OCI-LY7 (cell line): Measurements from ENCODE around the gene ADARB2.

Experiments
- CTCF ChIP-seq: fragments of 200-600 bp; sonication (generic); conservative IDR thresholded peaks from 2 replicates; pipeline ENCODE4 v1.5.1; 2014; ENCODE audit warnings: mild to moderate bottlenecking, antibody characterized with exemption, low read length, moderate library complexity, mixed read lengths
- EZH2phosphoT487 ChIP-seq: fragments of 200-600 bp; sonication (generic); IDR thresholded peaks from 2 replicates; pipeline ENCODE4 v1.6.1; 2018; ENCODE audit warnings: low read depth, borderline replicate concordance, mild to moderate bottlenecking, mixed run types, antibody characterized with exemption, low read length, moderate library complexity, mixed read lengths

GRCh38 chr10:1738950-1739349 lies 1.6 kb upstream of the ADARB2 start:
- TF ChIP-seq CTCF (no peak), EZH2phosphoT487 (no peak)
